Measurements from ENCODE around the gene CIROP. TPM values are rescaled to one million over a fixed set of nuclear protein-coding genes. Genes with fewer than 3 reads are reported as not detected.

The CIROP gene
- total and polyA plus RNA-seq, 9 of the 15 experiments (the other 6 are each of a cell fraction or from before 2014, with no cell fraction given), result not detected

- peak; percentile 75 for TF ChIP-seq SMARCA4 (IDR thresholded peaks at IDR 0.05)
- peak; percentile 45 for TF ChIP-seq TAF1 (IDR thresholded peaks at IDR 0.05; ENCODE audit: control insufficient read depth, extremely low read depth, insufficient read depth, low read length, severe bottlenecking)
- peak; percentile 36 for TF ChIP-seq NEUROD1 (IDR thresholded peaks at IDR 0.05; ENCODE audit: borderline replicate concordance, low read depth, low read length, partially characterized antibody)
- TF ChIP-seq ZSCAN32 (CRISPR knock-in tag; IDR thresholded peaks at IDR 0.05), result no peak
- TF ChIP-seq DPF2 (IDR thresholded peaks at IDR 0.05), result peak; percentile 52
- TF ChIP-seq TBP (optimal IDR thresholded peaks at IDR 0.05; ENCODE audit: low read depth, low read length), result peak; percentile 41
- no peak for TF ChIP-seq TSHZ1 (CRISPR knock-in tag; IDR thresholded peaks at IDR 0.05)
- peak; percentile 35; the same call in 1 of the 2 replicates for TF ChIP-seq BHLHE40 (IDR thresholded peaks at IDR 0.05; ENCODE audit: low read length)
- peak; percentile 23 to 70; a peak in 2 of 4 replicates for TF ChIP-seq HDAC1 (IDR thresholded peaks at IDR 0.05)
- no peak for TF ChIP-seq HNRNPK (IDR thresholded peaks at IDR 0.05; ENCODE audit: low read depth, low read length, poor library complexity, severe bottlenecking)
- TF ChIP-seq HCFC1 (IDR thresholded peaks at IDR 0.05; ENCODE audit: low read depth, low read length), result peak; percentile 46
- peak; percentile 34; the same call in 1 of the 2 replicates for TF ChIP-seq NFIC (IDR thresholded peaks at IDR 0.05)
- TF ChIP-seq CBX3 (IDR thresholded peaks at IDR 0.05; ENCODE audit: borderline replicate concordance in 1 of 2, low read length in 2 of 2), result peak in 1 of 2 experiments; percentile 25; a peak in 1 of 3 replicates
- peak in 1 of 2 experiments; percentile 48; a peak in 2 of 4 replicates for TF ChIP-seq SIN3A (IDR thresholded peaks at IDR 0.05; ENCODE audit: borderline replicate concordance in 2 of 2, control insufficient read depth in 1 of 2, low read depth in 2 of 2, low read length in 2 of 2)
- peak; percentile 46; the same call in 1 of the 2 replicates for TF ChIP-seq SMARCE1 (IDR thresholded peaks at IDR 0.05)
Observed at GRCh38 chr14:23056145-23056955, 48.4 kb downstream of the CIROP start (continued).

All from K562 (cell line).